K562 (cell line): ENCODE data around the gene YIPF1. TPM values are rescaled to one million over a fixed set of nuclear protein-coding genes. Genes with fewer than 3 reads are reported as not detected.

ENCODE experiments used
- DMBX1 ChIP-seq: fragments of 250-450 bp; sonication (Bioruptor Pico); IDR thresholded peaks from 2 replicates; pipeline ENCODE4 v1.8.0; 2022; ENCODE audit warnings: inconsistent platforms, mild to moderate bottlenecking, moderate library complexity, borderline replicate concordance
- ELF1 ChIP-seq: fragments of 200-800 bp; sonication (Bioruptor generic); IDR thresholded peaks from 2 replicates; pipeline ENCODE4 v1.6.1; 2016; ENCODE audit warnings: missing genetic modification characterization, missing compliant biosample characterization
- PHF21A ChIP-seq: fragments of 450-650 bp; IDR thresholded peaks from 2 replicates; pipeline ENCODE4 v1.6.1; 2017; ENCODE audit warnings: low read depth, borderline replicate concordance
- POU5F1 ChIP-seq: fragments of 150-350 bp; IDR thresholded peaks from 2 replicates; pipeline ENCODE4 v1.6.1; 2014; ENCODE audit warnings: borderline replicate concordance, low read length, low read depth, mild to moderate bottlenecking; ENCODE audit not compliant: partially characterized antibody
- RBFOX2 ChIP-seq: fragments of 200-400 bp; formaldehyde crosslinking; IDR thresholded peaks from 2 replicates; pipeline ENCODE4 v1.6.1; 2017; ENCODE audit warnings: low read depth, mild to moderate bottlenecking, low read length, moderate library complexity
- ZNF583 ChIP-seq: fragments of 250-450 bp; sonication (Bioruptor Pico); IDR thresholded peaks from 2 replicates; pipeline ENCODE4 v1.4.0; 2020
- ZNF766 ChIP-seq: fragments of 200-800 bp; sonication (Bioruptor generic); conservative IDR thresholded peaks from 2 replicates; pipeline ENCODE4 v1.6.1; 2016; ENCODE audit warnings: missing genetic modification characterization, missing compliant biosample characterization
- polyA plus RNA-seq, 8 experiments: library from polyadenylated mRNA; depleted of rRNA in 4 of 8; stranded (reverse) in 5 of 8; unstranded in 3 of 8; fragments of >200 nt; fragmentation: Nextera tagmentation in 2 of 8; fragmentation: Illumina TruSeq in 1 of 8; extraction: Ambion mirVana in 2 of 8; extraction: Trizol in 1 of 8; gene quantifications; 2 replicates each; pipeline versions ENCODE4 v1.2.1 to v1.2.3, GENCODE V29; 2011 to 2014; ENCODE audit warnings: inconsistent platforms in 1 of 8, missing spikeins in 1 of 8
- total RNA-seq, 7 experiments: library from RNA; depleted of rRNA in 6 of 7; stranded (reverse); fragments of >200 nt in 6 of 7; fragmentation: Illumina TruSeq in 2 of 7; extraction: Trizol in 2 of 7; gene quantifications; 2 replicates each; pipeline versions ENCODE4 v1.2.1 to v1.2.3, GENCODE V29; 2011 to 2021; ENCODE audit warnings: low replicate concordance in 1 of 7
- TF ChIP-seq, protein P1 (sequence below): fragments of 250-450 bp; sonication (Bioruptor Pico); IDR thresholded peaks from 2 replicates; pipeline ENCODE4 v1.8.0; 2022; ENCODE audit warnings: moderate library complexity, mild to moderate bottlenecking, inconsistent platforms
- TF ChIP-seq, protein P2 (sequence below), 3 experiments: IDR thresholded peaks in 2 of 3; conservative IDR thresholded peaks in 1 of 3; 2 replicates each; pipeline ENCODE4 v1.5.1; 2011 to 2012; ENCODE audit warnings: low read length in 3 of 3, mild to moderate bottlenecking in 3 of 3, control low read depth in 2 of 3, improper control_type of control experiment in 1 of 3, inconsistent platforms in 1 of 3, low read depth in 1 of 3, mixed read lengths in 1 of 3, moderate library complexity in 1 of 3; ENCODE audit not compliant: insufficient read depth in 2 of 3
- TF ChIP-seq, protein P3 (sequence below), 2 experiments: IDR thresholded peaks in 1 of 2; conservative IDR thresholded peaks in 1 of 2; 2 replicates each; pipeline ENCODE4 v1.6.1; 2016; ENCODE audit warnings: low read depth in 2 of 2, mild to moderate bottlenecking in 1 of 2, missing compliant biosample characterization in 1 of 2, missing genetic modification characterization in 1 of 2, moderate library complexity in 1 of 2
- TF ChIP-seq, protein P4 (sequence below), 2 experiments: fragments of 450-650 bp in 1 of 2; IDR thresholded peaks; 2 replicates each; pipeline ENCODE4 v1.6.1; 2011 to 2017; ENCODE audit warnings: low read depth in 2 of 2, antibody characterized with exemption in 1 of 2, borderline replicate concordance in 1 of 2, low read length in 1 of 2, mild to moderate bottlenecking in 1 of 2, mixed read lengths in 1 of 2; ENCODE audit not compliant: control insufficient read depth in 1 of 2
- TF ChIP-seq, protein P5 (sequence below), 2 experiments: fragments of 200-800 bp in 1 of 2; sonication (Bioruptor generic) in 1 of 2; sonication (generic) in 1 of 2; formaldehyde crosslinking in 1 of 2; IDR thresholded peaks in 1 of 2; conservative IDR thresholded peaks in 1 of 2; 2 replicates each; pipeline versions ENCODE4 v1.5.0 to v1.6.1; 2016 to 2020; ENCODE audit warnings: missing compliant biosample characterization in 1 of 2, missing genetic modification characterization in 1 of 2, missing genetic modification reagents in 1 of 2

YIPF1 gene
- total and polyA plus RNA-seq, 9 of the 15 experiments (the other 6 are each of a cell fraction or from before 2014, with no cell fraction given): 11.5 to 37.5 (median 19.2) TPM

DNA sequence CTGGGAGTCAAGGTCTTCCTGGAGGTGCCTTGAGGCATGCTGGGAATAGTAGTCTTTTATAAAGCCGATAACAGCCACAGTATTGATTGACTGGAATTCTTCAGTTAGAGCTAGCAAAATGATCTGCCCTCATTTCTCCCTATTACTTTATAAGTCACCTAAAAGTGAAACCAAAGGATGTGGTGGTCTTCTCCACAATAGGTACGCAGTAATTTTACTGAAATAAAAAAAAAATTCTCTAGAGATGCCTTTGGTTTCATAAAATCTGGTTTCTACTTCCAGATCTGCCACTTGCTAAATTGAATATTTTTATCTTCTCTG is 51.0 kb downstream of the YIPF1 start (continued):
- TF ChIP-seq ZNF766 (CRISPR knock-in tag): peak; percentile 98; the same call in 1 of the 2 replicates
- TF ChIP-seq ZNF583 (CRISPR knock-in tag): no peak
- TF ChIP-seq, protein P1, sequence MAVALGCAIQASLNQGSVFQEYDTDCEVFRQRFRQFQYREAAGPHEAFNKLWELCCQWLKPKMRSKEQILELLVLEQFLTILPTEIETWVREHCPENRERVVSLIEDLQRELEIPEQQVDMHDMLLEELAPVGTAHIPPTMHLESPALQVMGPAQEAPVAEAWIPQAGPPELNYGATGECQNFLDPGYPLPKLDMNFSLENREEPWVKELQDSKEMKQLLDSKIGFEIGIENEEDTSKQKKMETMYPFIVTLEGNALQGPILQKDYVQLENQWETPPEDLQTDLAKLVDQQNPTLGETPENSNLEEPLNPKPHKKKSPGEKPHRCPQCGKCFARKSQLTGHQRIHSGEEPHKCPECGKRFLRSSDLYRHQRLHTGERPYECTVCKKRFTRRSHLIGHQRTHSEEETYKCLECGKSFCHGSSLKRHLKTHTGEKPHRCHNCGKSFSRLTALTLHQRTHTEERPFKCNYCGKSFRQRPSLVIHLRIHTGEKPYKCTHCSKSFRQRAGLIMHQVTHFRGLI (CRISPR knock-in tag): 0 out of 2 replicates have a peak, but pooled peaks have one; percentile 1
- peak; percentile 80 for TF ChIP-seq ELF1 (tag)
- TF ChIP-seq, protein P2, sequence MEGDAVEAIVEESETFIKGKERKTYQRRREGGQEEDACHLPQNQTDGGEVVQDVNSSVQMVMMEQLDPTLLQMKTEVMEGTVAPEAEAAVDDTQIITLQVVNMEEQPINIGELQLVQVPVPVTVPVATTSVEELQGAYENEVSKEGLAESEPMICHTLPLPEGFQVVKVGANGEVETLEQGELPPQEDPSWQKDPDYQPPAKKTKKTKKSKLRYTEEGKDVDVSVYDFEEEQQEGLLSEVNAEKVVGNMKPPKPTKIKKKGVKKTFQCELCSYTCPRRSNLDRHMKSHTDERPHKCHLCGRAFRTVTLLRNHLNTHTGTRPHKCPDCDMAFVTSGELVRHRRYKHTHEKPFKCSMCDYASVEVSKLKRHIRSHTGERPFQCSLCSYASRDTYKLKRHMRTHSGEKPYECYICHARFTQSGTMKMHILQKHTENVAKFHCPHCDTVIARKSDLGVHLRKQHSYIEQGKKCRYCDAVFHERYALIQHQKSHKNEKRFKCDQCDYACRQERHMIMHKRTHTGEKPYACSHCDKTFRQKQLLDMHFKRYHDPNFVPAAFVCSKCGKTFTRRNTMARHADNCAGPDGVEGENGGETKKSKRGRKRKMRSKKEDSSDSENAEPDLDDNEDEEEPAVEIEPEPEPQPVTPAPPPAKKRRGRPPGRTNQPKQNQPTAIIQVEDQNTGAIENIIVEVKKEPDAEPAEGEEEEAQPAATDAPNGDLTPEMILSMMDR (IDR thresholded peaks at IDR 0.05 in 2 of 3, conservative IDR thresholded peaks at IDR 0.05 in 1 of 3; ENCODE audit: insufficient read depth in 2 of 3, low read depth in 1 of 3, low read length in 3 of 3): 0 out of 6 replicates have a peak, but pooled peaks of 1 of the 3 experiments have one; percentile 8
- no peak for TF ChIP-seq RBFOX2
- no peak for TF ChIP-seq PHF21A
- TF ChIP-seq DMBX1 (CRISPR knock-in tag): 0 out of 2 replicates have a peak, but pooled peaks have one; percentile 3
- TF ChIP-seq, protein P3, sequence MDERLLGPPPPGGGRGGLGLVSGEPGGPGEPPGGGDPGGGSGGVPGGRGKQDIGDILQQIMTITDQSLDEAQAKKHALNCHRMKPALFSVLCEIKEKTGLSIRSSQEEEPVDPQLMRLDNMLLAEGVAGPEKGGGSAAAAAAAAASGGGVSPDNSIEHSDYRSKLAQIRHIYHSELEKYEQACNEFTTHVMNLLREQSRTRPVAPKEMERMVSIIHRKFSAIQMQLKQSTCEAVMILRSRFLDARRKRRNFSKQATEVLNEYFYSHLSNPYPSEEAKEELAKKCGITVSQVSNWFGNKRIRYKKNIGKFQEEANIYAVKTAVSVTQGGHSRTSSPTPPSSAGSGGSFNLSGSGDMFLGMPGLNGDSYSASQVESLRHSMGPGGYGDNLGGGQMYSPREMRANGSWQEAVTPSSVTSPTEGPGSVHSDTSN (CRISPR knock-in tag; IDR thresholded peaks at IDR 0.05; ENCODE audit: low read depth): no peak
- TF ChIP-seq, protein P3 (tag; conservative IDR thresholded peaks at IDR 0.05; ENCODE audit: low read depth): peak; percentile 65; the same call in 1 of the 2 replicates
- TF ChIP-seq, protein P4, sequence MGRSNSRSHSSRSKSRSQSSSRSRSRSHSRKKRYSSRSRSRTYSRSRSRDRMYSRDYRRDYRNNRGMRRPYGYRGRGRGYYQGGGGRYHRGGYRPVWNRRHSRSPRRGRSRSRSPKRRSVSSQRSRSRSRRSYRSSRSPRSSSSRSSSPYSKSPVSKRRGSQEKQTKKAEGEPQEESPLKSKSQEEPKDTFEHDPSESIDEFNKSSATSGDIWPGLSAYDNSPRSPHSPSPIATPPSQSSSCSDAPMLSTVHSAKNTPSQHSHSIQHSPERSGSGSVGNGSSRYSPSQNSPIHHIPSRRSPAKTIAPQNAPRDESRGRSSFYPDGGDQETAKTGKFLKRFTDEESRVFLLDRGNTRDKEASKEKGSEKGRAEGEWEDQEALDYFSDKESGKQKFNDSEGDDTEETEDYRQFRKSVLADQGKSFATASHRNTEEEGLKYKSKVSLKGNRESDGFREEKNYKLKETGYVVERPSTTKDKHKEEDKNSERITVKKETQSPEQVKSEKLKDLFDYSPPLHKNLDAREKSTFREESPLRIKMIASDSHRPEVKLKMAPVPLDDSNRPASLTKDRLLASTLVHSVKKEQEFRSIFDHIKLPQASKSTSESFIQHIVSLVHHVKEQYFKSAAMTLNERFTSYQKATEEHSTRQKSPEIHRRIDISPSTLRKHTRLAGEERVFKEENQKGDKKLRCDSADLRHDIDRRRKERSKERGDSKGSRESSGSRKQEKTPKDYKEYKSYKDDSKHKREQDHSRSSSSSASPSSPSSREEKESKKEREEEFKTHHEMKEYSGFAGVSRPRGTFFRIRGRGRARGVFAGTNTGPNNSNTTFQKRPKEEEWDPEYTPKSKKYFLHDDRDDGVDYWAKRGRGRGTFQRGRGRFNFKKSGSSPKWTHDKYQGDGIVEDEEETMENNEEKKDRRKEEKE (IDR thresholded peaks at IDR 0.05; ENCODE audit: borderline replicate concordance in 1 of 2, control insufficient read depth in 1 of 2, low read depth in 2 of 2, low read length in 1 of 2): no peak
- TF ChIP-seq POU5F1: no peak
- TF ChIP-seq, protein P5, sequence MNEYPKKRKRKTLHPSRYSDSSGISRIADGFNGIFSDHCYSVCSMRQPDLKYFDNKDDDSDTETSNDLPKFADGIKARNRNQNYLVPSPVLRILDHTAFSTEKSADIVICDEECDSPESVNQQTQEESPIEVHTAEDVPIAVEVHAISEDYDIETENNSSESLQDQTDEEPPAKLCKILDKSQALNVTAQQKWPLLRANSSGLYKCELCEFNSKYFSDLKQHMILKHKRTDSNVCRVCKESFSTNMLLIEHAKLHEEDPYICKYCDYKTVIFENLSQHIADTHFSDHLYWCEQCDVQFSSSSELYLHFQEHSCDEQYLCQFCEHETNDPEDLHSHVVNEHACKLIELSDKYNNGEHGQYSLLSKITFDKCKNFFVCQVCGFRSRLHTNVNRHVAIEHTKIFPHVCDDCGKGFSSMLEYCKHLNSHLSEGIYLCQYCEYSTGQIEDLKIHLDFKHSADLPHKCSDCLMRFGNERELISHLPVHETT (CRISPR knock-in tag; conservative IDR thresholded peaks at IDR 0.05 in 1 of 2, IDR thresholded peaks at IDR 0.05 in 1 of 2): peak in 1 of 2 experiments; percentile 10; a peak in 1 of 4 replicates
